CD4-positive, alpha-beta T cell treated with Interleukin-15 for 4 hours (primary cell): ENCODE measurements around the gene NPPA.
"Not testable (repeated sequence)": the region's sequence is repeated elsewhere in the genome, so short reads cannot be mapped to it uniquely, and the experiment has no call there.

Source experiments
- DNase-seq: peaks from one replicate; pipeline ENCODE4 v3.0.0-alpha.2; 2020; ENCODE audit warnings: low spot score

The NPPA gene

DNA sequence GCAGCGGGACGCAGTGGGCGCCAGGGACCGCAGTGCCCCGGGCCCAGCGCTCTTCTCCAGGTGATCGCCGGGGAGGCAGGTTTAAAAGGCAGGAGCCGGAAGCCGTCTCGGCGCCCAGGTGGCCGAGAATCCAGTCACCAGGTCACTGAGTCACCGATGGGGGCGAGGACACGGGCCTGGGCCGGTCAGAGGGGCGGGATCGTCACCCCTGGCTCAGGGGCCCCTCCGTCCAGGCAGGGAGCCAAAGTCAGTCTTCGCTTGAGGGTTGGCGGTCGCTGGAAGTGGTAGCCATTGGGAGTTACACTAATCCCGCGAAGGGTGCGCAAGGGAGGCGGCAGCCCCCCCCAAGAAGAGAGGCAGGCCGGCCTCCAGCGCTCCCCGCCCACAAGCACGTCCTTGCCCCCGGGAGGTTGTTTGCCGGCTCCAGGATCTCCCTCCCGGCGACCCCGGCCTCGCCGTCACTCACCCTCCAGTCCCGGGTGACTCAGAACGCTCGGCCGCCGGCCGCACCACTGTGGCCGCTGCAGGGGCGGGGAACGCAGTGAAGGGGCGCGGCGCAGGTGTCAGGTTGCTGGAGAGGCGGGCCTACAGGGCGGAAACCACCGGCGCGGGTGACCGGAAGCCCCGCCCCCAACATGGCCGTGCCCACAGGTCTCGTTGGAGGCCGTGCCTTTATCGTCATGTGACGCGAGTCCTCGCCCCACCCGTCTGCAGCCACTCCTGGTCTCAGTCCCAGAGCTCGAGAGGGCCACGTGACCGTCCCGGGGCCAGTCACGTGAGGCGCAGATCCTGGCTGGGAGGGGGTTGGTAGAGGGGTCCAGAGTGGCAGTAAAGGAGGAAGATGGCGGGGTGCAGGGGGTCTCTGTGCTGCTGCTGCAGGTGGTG is 41.9 kb downstream of the NPPA start, which contains the start of the genes CLCN6 and MTHFR:
TSS of gene CLCN6 (plus strand) at position 770 of the 885 bp plus-strand sequence. CDS start at position 842, 72 bp downstream.
TSS of gene MTHFR (minus strand) at position 543 of the 885 bp plus-strand sequence. CDS start 2,848 bp downstream, outside the sequence.
- peak; percentile 97 for DNase-seq

DNA sequence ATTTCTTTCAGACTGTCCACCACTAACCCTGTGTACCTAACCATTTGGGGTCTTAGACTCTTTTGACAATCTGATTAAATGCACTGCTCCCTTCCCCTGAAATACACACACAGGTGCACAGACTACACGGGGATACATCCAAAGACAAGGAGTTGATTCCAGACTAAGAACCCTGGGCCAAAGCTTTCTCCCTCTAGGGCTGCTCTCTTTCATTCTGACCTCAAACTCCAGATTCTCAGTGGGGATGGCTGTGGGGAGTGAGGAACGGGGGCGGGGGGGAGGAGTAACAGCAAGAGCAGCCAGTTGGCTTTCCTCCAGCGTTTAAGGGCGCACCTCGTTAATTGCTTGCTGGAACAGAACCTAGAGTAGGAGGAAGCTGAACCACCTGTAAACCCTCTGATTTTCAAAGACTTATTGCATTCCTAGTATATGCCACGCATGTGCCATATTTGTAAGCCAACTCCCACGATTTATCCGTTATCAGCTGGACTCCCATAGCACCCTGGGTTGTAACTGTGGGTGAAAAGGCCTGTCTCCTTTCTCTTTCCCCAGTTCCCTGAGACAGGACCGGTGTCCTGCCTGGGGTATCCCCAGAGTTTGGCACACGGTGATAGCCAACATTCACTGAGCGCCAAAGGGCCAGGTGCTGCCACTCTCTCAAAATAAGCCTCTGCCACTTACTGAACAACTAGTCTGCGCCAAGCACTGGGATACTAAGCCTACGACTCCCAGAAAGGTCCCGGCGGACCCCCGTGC is 42.7 kb downstream of the NPPA start:
- DNase-seq: peak; percentile 18

DNA sequence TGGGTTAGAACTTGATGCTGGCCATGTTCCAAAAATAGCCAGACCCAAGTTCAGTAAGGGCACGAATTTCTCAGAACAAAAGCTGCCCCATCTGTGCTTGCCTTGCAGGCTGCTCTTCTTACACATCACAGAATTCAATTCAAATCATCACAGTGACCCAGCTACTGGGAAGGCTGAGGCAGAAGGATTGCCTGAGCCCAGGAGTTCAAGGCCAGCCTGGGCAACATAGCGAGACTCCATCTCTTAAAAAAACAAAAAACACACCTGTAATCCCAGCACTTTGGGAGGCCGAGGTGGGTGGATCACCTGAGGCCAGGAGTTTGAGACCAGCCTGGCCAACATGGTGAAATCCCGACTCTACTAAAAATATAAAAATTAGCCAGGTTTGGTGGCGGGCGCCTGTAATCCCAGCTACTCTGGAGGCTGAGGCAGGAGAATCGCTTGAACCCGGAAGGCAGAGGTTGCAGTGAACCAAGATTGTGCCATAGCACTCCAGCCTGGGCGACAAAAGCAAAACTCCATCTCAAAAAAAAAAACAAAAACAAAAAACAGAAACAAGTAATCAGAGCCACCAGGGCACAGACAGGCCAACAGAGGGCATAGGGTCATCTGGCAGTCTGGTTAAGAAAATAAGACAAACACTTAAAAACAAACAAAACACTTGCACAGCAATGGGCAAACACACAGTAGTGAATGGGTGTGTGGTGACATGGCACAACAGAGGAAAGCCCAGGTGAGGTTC is 43.5 kb downstream of the NPPA start:
- not testable (repeated sequence) for DNase-seq

DNA sequence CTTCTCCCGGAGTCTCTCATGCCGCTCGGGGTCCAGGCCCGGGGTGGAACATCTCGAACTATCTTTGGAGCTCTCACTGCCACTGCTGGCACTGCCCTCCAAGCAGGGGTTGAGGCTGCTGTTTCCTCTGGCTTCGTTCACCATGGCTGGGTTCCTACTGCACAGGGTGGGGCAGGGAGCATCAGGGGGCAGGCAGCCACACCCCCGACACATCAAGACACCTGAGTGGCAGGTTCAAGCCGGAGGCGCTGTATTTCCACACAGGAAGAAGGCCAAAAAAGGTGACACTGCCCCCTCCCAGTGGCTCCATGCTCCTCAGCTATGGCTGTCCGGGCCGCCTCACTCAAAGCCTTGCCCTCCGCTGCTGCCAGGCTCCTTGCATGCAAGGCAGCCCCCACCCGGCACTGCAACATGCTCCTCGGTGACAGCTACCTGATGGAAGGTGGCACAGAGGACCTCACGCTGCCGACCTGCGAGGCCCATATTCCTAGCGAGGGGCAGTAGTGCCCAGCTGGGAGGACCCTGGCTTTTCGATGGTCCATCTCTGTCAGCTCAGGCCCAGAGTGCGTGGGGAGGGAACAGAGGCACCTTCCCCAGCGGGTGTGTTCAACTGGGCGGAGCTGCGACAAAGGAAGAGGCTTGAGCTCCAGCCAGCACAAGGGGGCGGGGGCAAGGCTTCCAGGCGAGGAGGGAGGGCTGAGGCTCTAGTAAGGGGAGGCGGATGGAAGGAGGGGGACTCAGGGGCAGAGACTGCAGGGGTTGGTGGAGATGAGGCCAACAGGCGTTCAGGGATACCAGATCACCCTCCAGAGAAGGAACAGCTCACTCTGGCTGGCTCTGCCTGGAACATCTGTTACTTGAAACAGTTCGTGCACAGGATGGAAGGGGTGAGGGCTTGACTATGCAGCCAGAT is 44.4 kb downstream of the NPPA start:
- peak; percentile 68 for DNase-seq

DNA sequence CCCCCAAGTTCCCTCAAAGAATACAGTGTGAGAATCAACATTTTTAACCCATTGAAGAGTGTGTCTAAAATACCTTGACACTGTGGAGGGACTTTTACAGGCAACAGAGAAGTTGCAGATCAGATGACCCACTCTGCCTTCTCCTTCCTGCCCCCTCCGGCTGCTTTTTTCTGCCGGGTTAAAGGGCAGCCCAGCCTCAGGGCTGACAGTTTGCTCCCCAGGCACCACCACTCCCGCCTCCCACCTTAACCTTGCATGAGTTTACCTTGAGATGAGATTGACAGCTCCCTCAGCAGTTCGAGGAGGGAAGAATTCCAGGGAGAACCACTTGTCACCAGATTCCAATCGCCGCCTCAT is 45.0 kb downstream of the NPPA start:
- DNase-seq: no peak

DNA sequence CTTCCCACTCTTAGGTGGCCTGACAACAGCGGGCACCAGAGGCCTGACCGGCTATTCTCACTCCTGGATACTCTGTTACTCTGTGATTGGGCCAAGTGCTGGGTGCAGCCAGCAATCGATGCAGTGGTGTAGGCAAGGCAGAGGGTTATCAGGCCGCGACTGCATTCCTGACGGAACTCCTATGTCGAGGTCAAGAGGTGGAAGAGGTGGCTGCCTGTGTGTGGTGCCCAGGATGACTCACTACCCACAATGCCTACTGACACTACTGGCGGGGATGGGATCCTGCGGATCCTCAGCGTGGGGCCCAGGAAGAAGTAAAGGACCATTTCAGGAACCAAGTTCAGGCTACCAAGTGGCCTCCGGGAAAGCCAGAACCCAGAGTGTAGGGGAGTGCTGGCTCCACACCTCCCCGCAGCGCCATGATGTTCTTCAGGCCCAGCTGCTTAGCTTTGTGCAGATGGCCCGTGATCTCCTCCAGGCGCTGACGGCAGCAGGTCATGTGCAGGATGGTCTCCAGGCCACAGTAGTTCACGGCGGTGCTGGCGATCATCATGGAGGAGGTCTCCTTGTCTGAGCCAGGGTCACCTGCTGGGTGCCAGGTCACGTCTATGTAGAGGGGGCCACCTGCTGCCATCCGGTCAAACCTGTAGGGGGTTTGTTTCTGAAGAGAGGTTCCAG is 46.7 kb downstream of the NPPA start:
- DNase-seq: no peak

DNA sequence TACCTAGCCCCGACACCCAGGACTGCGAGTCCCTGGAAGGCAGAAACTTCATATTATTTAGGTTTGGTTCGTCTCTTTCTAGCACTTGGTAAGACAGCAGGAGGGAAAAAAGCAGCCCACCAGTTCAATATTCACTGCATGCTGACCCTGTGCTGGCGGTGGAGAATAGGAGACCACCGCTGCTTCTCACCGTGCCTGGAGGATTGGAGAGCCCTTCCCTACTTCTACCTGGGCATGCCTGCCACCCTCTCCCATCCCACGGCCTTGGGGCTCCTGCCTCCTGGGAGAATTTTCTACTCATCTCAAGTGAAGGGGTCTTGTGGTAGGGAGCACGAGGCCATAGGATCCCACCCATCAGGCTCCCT is 47.2 kb downstream of the NPPA start:
- DNase-seq: no peak

DNA sequence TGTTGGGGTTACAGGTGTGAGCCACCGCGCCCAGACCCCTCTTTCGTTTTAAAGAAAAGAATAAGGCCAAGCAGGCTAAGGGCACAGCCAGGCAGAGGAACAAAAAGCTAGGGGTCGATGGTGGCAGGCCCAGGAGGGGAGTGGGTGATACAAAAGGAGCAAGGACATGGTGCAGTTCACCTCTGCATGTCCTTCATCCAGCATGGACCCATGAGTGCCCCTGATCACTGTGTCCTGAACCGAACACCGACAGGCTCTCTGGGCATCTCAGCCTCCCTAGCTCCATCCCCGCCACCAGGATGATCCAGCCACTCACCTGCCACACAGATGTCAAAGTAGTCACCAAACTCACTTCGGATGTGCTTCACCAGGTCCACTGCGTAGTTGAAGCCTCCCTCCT is 47.7 kb downstream of the NPPA start:
- no peak for DNase-seq

DNA sequence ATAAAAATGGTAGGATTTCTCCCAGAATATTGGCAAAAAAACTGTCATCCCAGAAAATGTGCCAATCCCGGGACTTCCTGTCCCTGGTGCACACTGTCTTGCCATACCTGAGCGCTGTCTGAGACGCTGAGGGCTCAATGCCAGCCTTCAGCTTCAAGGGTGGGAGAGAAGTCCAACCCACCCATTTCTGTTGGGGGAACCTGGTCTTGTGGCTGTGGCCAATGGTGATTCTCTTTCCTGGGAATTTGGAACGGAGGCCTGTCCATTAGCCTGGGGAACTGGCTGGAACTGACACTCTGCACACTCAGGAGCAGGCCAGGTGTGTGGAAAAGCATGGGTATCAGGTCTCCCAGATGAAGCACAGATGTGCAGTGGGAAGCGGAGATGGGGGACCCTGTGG is 48.5 kb downstream of the NPPA start:
- no peak for DNase-seq

DNA sequence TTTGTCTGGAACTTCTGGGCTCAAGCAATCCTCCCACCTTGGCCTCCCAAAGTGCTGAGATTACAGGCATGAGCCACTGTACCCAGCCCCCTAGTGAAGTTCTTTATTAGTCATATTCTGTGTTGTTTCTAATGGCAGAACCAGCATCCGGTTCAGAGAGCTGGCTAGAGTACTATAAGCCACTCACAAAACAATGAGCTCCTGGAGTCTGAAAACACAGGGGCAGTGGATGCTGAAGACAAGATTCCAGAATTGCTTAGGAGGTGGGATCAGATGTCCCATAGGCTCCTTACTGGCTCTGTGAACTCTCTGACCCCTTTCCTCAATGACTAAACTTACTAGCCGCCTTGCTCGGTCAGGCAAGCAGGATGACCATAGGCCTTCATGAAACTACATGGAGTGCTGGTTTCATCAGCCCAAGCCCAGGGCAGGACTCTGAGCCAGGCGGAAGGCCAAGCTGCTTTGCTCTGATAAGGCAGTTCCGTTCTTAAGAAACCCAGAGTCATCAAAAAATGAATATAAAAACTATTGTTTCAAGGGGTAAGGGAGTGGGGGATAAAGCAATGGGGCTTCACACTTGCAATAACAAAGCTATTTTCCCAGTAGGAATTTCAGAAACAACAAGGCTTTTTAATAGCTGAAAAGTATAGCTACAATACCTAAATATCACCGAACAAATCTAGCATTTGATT is 49.9 kb downstream of the NPPA start:
- DNase-seq: no peak

DNA sequence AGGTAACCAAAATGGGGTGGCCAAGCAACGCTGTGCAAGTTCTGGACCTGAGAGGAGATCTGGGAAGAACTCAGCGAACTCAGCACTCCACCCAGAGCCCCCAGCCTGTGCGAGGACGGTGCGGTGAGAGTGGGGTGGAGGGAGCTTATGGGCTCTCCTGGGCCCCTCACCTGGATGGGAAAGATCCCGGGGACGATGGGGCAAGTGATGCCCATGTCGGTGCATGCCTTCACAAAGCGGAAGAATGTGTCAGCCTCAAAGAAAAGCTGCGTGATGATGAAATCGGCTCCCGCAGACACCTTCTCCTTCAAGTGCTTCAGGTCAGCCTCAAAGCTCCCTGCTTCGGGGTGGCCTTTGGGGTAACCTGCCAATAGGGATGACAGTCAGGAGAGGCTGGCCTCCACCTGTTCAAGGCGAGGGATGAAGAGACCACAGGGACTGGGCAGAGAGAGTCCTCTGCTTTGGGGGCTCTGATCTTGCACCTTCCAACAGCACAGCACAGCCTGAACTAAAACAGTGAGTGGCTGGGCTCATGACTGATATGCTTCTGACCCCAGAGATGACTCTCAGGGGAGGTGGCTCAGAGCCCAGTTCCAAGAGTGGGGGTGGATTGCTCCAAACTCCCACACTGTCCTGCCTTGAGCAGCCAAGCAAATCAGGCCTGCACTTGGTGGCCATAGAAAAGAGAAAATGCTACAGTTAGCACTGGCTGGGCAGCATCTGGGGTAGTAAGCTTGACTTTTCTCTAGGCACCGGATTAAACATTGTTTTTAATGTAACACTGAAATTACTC is 51.4 kb downstream of the NPPA start:
- DNase-seq: no peak
